GM18868 (cell line): Measurements from ENCODE around the gene MALAT1.
A peak's percentile ranks its signal among the peaks of the same experiment; 100 is the strongest.
"Not testable (repeated sequence)": the region's sequence is repeated elsewhere in the genome, so short reads cannot be mapped to it uniquely, and the experiment has no call there.

ENCODE experiments used
- ATAC-seq: cut with Tn5 transposase; IDR thresholded peaks from one replicate; pipeline ENCODE4 v1.9.1; 2021; ENCODE audit warnings: mild to moderate bottlenecking, moderate library complexity; ENCODE audit not compliant: unreplicated experiment

MALAT1 gene

GRCh38 chr11:65516135-65516968 lies 17.5 kb downstream of the MALAT1 start:
- no peak for ATAC-seq

- ATAC-seq: not testable (repeated sequence)
Measured at GRCh38 chr11:65518941-65519549, 20.2 kb downstream of the MALAT1 start.

GRCh38 chr11:65521777-65522521 lies 23.1 kb downstream of the MALAT1 start:
- ATAC-seq: not testable (repeated sequence)

- not testable (repeated sequence) for ATAC-seq
Measured at GRCh38 chr11:65522718-65523630, 24.1 kb downstream of the MALAT1 start.

GRCh38 chr11:65523631-65523968 lies 24.8 kb downstream of the MALAT1 start:
- not testable (repeated sequence) for ATAC-seq

GRCh38 chr11:65524014-65524740 lies 25.3 kb downstream of the MALAT1 start:
- no peak for ATAC-seq

GRCh38 chr11:65524741-65525545 lies 26.1 kb downstream of the MALAT1 start, which contains the start of gene SCYL1:
SCYL1 (plus strand) TSS chr11:65525083; CDS start chr11:65525154, 71 bp downstream.
- ATAC-seq: peak; percentile 63

GRCh38 chr11:65525546-65526480 lies 27.0 kb downstream of the MALAT1 start:
- ATAC-seq: no peak

GRCh38 chr11:65526744-65527143 lies 27.9 kb downstream of the MALAT1 start:
- ATAC-seq: no peak

GRCh38 chr11:65528819-65529350 lies 30.0 kb downstream of the MALAT1 start:
- no peak for ATAC-seq

GRCh38 chr11:65529475-65530156 lies 30.8 kb downstream of the MALAT1 start:
- no peak for ATAC-seq

- ATAC-seq: no peak
Measured at GRCh38 chr11:65530157-65530496, 31.3 kb downstream of the MALAT1 start.

GRCh38 chr11:65532388-65533064 lies 33.7 kb downstream of the MALAT1 start:
- ATAC-seq: no peak

GRCh38 chr11:65535102-65535501 lies 36.3 kb downstream of the MALAT1 start:
- ATAC-seq: no peak

GRCh38 chr11:65536412-65537295 lies 37.8 kb downstream of the MALAT1 start:
- no peak for ATAC-seq

GRCh38 chr11:65537296-65537597 lies 38.4 kb downstream of the MALAT1 start:
- no peak for ATAC-seq
